T-helper 2 cell treated with Interferon-gamma antibody and Interleukin-4, amounts not matched to agents 5 μg/mL and 100 μg/mL, for 36 hours (primary cell): Measurements from ENCODE around the gene SDR9C7.
"Not testable (repeated sequence)": the region's sequence is repeated elsewhere in the genome, so short reads cannot be mapped to it uniquely, and the experiment has no call there.

ENCODE experiments used
- DNase-seq: peaks from one replicate; pipeline ENCODE4 v3.0.0; 2021; ENCODE audit warnings: low spot score
- H3K27ac Mint-ChIP-seq: one replicate; pipeline ENCODE4 v1.8.0; 2021; ENCODE audit warnings: mild to moderate bottlenecking, mixed read lengths
- H3K27me3 Mint-ChIP-seq: one replicate; pipeline ENCODE4 v1.8.0; 2021; ENCODE audit warnings: low read depth, mixed read lengths
- H3K36me3 Mint-ChIP-seq: one replicate; pipeline ENCODE4 v1.8.0; 2021; ENCODE audit warnings: low read depth, mixed read lengths
- H3K4me1 Mint-ChIP-seq: one replicate; pipeline ENCODE4 v1.8.0; 2021; ENCODE audit warnings: low read depth, mixed read lengths
- H3K4me3 Mint-ChIP-seq: one replicate; pipeline ENCODE4 v1.8.0; 2022; ENCODE audit warnings: mild to moderate bottlenecking, moderate library complexity, mixed read lengths
- H3K9me3 Mint-ChIP-seq: one replicate; pipeline ENCODE4 v1.8.0; 2021; ENCODE audit warnings: mixed read lengths

Gene SDR9C7

GRCh38 chr12:56916296-56916995, 17.8 kb downstream of the SDR9C7 start:
- no peaks in the 10 kb centered on the region for H3K4me1 Mint-ChIP-seq
- no peak for DNase-seq
- no peak overlapping the region for H3K27ac Mint-ChIP-seq
- H3K9me3 Mint-ChIP-seq: peaks cover 7% of the 10 kb centered on the region
- no peaks in the 10 kb centered on the region for H3K27me3 Mint-ChIP-seq
- no peaks in the 10 kb centered on the region for H3K36me3 Mint-ChIP-seq
- no peak overlapping the region for H3K4me3 Mint-ChIP-seq

- no peaks in the 10 kb centered on the region for H3K36me3 Mint-ChIP-seq
Measured at GRCh38 chr12:56914724-56915123, 19.5 kb downstream of the SDR9C7 start.

GRCh38 chr12:56914256-56914655, 20.0 kb downstream of the SDR9C7 start:
- H3K27me3 Mint-ChIP-seq: no peaks in the 10 kb centered on the region

More at GRCh38 chr12:56914724-56915123, 19.5 kb downstream of the SDR9C7 start:
- H3K27me3 Mint-ChIP-seq: no peaks in the 10 kb centered on the region
- no peaks in the 10 kb centered on the region for H3K4me1 Mint-ChIP-seq
- H3K4me3 Mint-ChIP-seq: no peak overlapping the region
- no peak overlapping the region for H3K27ac Mint-ChIP-seq
- peaks cover 13% of the 10 kb centered on the region for H3K9me3 Mint-ChIP-seq
- no peak for DNase-seq

GRCh38 chr12:56909403-56909802, 24.8 kb downstream of the SDR9C7 start:
- H3K4me3 Mint-ChIP-seq, H3K27me3 Mint-ChIP-seq, DNase-seq, H3K27ac Mint-ChIP-seq, H3K36me3 Mint-ChIP-seq, H3K4me1 Mint-ChIP-seq: not testable (repeated sequence)
- H3K9me3 Mint-ChIP-seq: peaks cover 22% of the 10 kb centered on the region

More at GRCh38 chr12:56914256-56914655, 20.0 kb downstream of the SDR9C7 start:
- Mint-ChIP-seq H3K36me3 (no peaks in the 10 kb centered on the region), H3K4me3 (no peak overlapping the region), H3K4me1 (no peaks in the 10 kb centered on the region), H3K27ac (no peak overlapping the region), H3K9me3 (peaks cover 17% of the 10 kb centered on the region)
- DNase-seq: no peak

- Mint-ChIP-seq H3K36me3 (no peaks in the 10 kb centered on the region), H3K27ac (no peak overlapping the region), H3K27me3 (no peaks in the 10 kb centered on the region), H3K4me1 (no peaks in the 10 kb centered on the region), H3K4me3 (no peak overlapping the region), H3K9me3 (peaks cover 22% of the 10 kb centered on the region)
- DNase-seq: no peak
Measured at GRCh38 chr12:56908136-56908535, 26.1 kb downstream of the SDR9C7 start.

GRCh38 chr12:56905852-56906251, 28.4 kb downstream of the SDR9C7 start:
- no peaks in the 10 kb centered on the region for H3K27me3 Mint-ChIP-seq
- H3K36me3 Mint-ChIP-seq: peaks cover 1% of the 10 kb centered on the region
- no peak for DNase-seq
- H3K4me1 Mint-ChIP-seq: no peaks in the 10 kb centered on the region
- H3K9me3 Mint-ChIP-seq: peaks cover 30% of the 10 kb centered on the region
- no peak overlapping the region for H3K27ac Mint-ChIP-seq
- no peak overlapping the region for H3K4me3 Mint-ChIP-seq

GRCh38 chr12:56903374-56903773, 30.8 kb downstream of the SDR9C7 start:
- DNase-seq: no peak
- H3K27ac Mint-ChIP-seq: no peak overlapping the region
- no peak overlapping the region for H3K4me3 Mint-ChIP-seq
- no peaks in the 10 kb centered on the region for H3K27me3 Mint-ChIP-seq
- no peaks in the 10 kb centered on the region for H3K4me1 Mint-ChIP-seq
- H3K9me3 Mint-ChIP-seq: peaks cover 15% of the 10 kb centered on the region
- H3K36me3 Mint-ChIP-seq: peaks cover 1% of the 10 kb centered on the region

- H3K27ac Mint-ChIP-seq: not testable (repeated sequence)
Measured at GRCh38 chr12:56901313-56901712, 32.9 kb downstream of the SDR9C7 start.

GRCh38 chr12:56900583-56900982, 33.6 kb downstream of the SDR9C7 start:
- no peaks in the 10 kb centered on the region for H3K4me1 Mint-ChIP-seq
- peaks cover 1% of the 10 kb centered on the region for H3K36me3 Mint-ChIP-seq
- no peak overlapping the region for H3K27ac Mint-ChIP-seq
- H3K27me3 Mint-ChIP-seq: no peaks in the 10 kb centered on the region
- H3K4me3 Mint-ChIP-seq: no peak overlapping the region
- H3K9me3 Mint-ChIP-seq: peaks cover 15% of the 10 kb centered on the region
- no peak for DNase-seq

More at GRCh38 chr12:56901313-56901712, 32.9 kb downstream of the SDR9C7 start:
- H3K27me3 Mint-ChIP-seq, H3K4me1 Mint-ChIP-seq, H3K4me3 Mint-ChIP-seq, DNase-seq, H3K36me3 Mint-ChIP-seq: not testable (repeated sequence)
- H3K9me3 Mint-ChIP-seq: peaks cover 15% of the 10 kb centered on the region

GRCh38 chr12:56898938-56899337, 35.3 kb downstream of the SDR9C7 start:
- H3K4me3 Mint-ChIP-seq: no peak overlapping the region
- no peak for DNase-seq
- no peaks in the 10 kb centered on the region for H3K27me3 Mint-ChIP-seq
- H3K27ac Mint-ChIP-seq: no peak overlapping the region
- peaks cover 15% of the 10 kb centered on the region for H3K9me3 Mint-ChIP-seq
- peaks cover 1% of the 10 kb centered on the region for H3K36me3 Mint-ChIP-seq
- no peaks in the 10 kb centered on the region for H3K4me1 Mint-ChIP-seq

- H3K4me1 Mint-ChIP-seq: no peaks in the 10 kb centered on the region
- H3K27ac Mint-ChIP-seq: no peak overlapping the region
- no peak overlapping the region for H3K4me3 Mint-ChIP-seq
- H3K27me3 Mint-ChIP-seq: no peaks in the 10 kb centered on the region
- peaks cover 1% of the 10 kb centered on the region for H3K36me3 Mint-ChIP-seq
- peaks cover 15% of the 10 kb centered on the region for H3K9me3 Mint-ChIP-seq
- DNase-seq: no peak
Measured at GRCh38 chr12:56897844-56898361, 36.3 kb downstream of the SDR9C7 start.

GRCh38 chr12:56896082-56896481, 38.1 kb downstream of the SDR9C7 start:
- no peaks in the 10 kb centered on the region for H3K27me3 Mint-ChIP-seq
- H3K36me3 Mint-ChIP-seq: no peaks in the 10 kb centered on the region
- H3K9me3 Mint-ChIP-seq: peaks cover 4% of the 10 kb centered on the region
- H3K27ac Mint-ChIP-seq: no peak overlapping the region
- H3K4me3 Mint-ChIP-seq: no peak overlapping the region
- no peak for DNase-seq
- H3K4me1 Mint-ChIP-seq: no peaks in the 10 kb centered on the region

- Mint-ChIP-seq H3K27ac (no peak overlapping the region), H3K36me3 (no peaks in the 10 kb centered on the region), H3K27me3 (peaks cover 2% of the 10 kb centered on the region), H3K4me3 (no peak overlapping the region), H3K9me3 (no peaks in the 10 kb centered on the region), H3K4me1 (no peaks in the 10 kb centered on the region)
- no peak for DNase-seq
Measured at GRCh38 chr12:56894698-56895368, 39.4 kb downstream of the SDR9C7 start.

GRCh38 chr12:56891885-56892284, 42.3 kb downstream of the SDR9C7 start:
- DNase-seq, H3K4me1 Mint-ChIP-seq, H3K4me3 Mint-ChIP-seq, H3K27me3 Mint-ChIP-seq, H3K36me3 Mint-ChIP-seq, H3K27ac Mint-ChIP-seq, H3K9me3 Mint-ChIP-seq: not testable (repeated sequence)
